IMR-90 (cell line): ENCODE measurements around the gene IGSF8. TPM values are rescaled to one million over a fixed set of nuclear protein-coding genes. Genes with fewer than 3 reads are reported as not detected.
A peak's percentile ranks its signal among the peaks of the same experiment; 100 is the strongest.

Source experiments
- ATAC-seq: fragments of 200-7000 bp; cut with Tn5 transposase; 2 replicates; pipeline ENCODE4 v1.9.1; 2020; ENCODE audit warnings: low read depth, mild to moderate bottlenecking, moderate library complexity
- BruUV-seq: library from RNA; stranded (reverse); fragments of 400-500 nt; replicated peaks from 2 replicates; lab custom pipeline; 2021; lab: Mats Ljungman, UMichigan
- CTCF ChIA-PET: fragments of 300-600 bp; formaldehyde crosslinking; extraction: SDS; loops from one replicate; lab custom pipeline; 2021; ENCODE audit warnings: antibody characterized with exemption; lab: Yijun Ruan, JAX
- POLR2A ChIA-PET: fragments of 300-600 bp; sonication (Branson Sonifier 250); formaldehyde crosslinking; loops from one replicate; lab custom pipeline; 2022; ENCODE audit warnings: antibody characterized with exemption; ENCODE audit not compliant: unreplicated experiment; lab: Charles Lee
- DNase-seq: peaks from one replicate; pipeline ENCODE4 v3.0.0; 2013
- H2AFZ ChIP-seq: replicated peaks from 2 replicates; pipeline ENCODE3; 2013; ENCODE audit warnings: low read length, mild to moderate bottlenecking; ENCODE audit not compliant: poor library complexity
- H2AK5ac ChIP-seq: 2 replicates; pipeline ENCODE4 v1.6.1; 2013; ENCODE audit warnings: low read depth, low read length, inconsistent platforms
- H2AK9ac ChIP-seq: replicated peaks from 2 replicates; pipeline ENCODE3; 2013; ENCODE audit warnings: mild to moderate bottlenecking, low read depth, low read length, moderate library complexity; ENCODE audit not compliant: poor library complexity
- H2BK120ac ChIP-seq: 2 replicates; pipeline ENCODE4 v1.6.1; 2013; ENCODE audit warnings: low read depth, low read length, inconsistent platforms
- H2BK15ac ChIP-seq: 3 replicates; pipeline ENCODE4 v1.6.1; 2013; ENCODE audit warnings: low read depth, low read length, inconsistent platforms
- H2BK20ac ChIP-seq: 2 replicates; pipeline ENCODE4 v1.6.1; 2013; ENCODE audit warnings: low read depth, mild to moderate bottlenecking, inconsistent platforms, low read length, moderate library complexity
- H2BK5ac ChIP-seq: 2 replicates; pipeline ENCODE4 v1.6.1; 2013; ENCODE audit warnings: mild to moderate bottlenecking, low read depth, low read length, inconsistent platforms; ENCODE audit not compliant: poor library complexity, severe bottlenecking
- H3K14ac ChIP-seq: replicated peaks from 2 replicates; pipeline ENCODE4 v1.6.1; 2013; ENCODE audit warnings: low read depth, low read length, inconsistent platforms
- H3K18ac ChIP-seq: 2 replicates; pipeline ENCODE4 v1.6.1; 2013; ENCODE audit warnings: low read depth, low read length, control low read depth
- H3K23ac ChIP-seq: 2 replicates; pipeline ENCODE4 v1.6.1; 2013; ENCODE audit warnings: low read depth, low read length, inconsistent platforms
- H3K27ac ChIP-seq: 2 replicates; pipeline ENCODE4 v1.5.1; 2013; ENCODE audit warnings: mild to moderate bottlenecking, control low read depth, low read length; ENCODE audit not compliant: insufficient read depth
- H3K27me3 ChIP-seq: 2 replicates; pipeline ENCODE4 v1.6.1; 2013; ENCODE audit warnings: low read length; ENCODE audit not compliant: control insufficient read depth, insufficient read depth
- H3K36me3 ChIP-seq: 2 replicates; pipeline ENCODE4 v1.6.1; 2013; ENCODE audit warnings: low read length, mixed read lengths; ENCODE audit not compliant: control insufficient read depth, insufficient read depth
- H3K4ac ChIP-seq: 2 replicates; pipeline ENCODE4 v1.6.1; 2013; ENCODE audit warnings: low read depth, low read length, inconsistent platforms
- H3K4me1 ChIP-seq: 2 replicates; pipeline ENCODE4 v1.6.1; 2013; ENCODE audit warnings: low read length, mixed read lengths; ENCODE audit not compliant: control insufficient read depth, insufficient read depth
- H3K4me2 ChIP-seq: 2 replicates; pipeline ENCODE4 v1.6.1; 2013; ENCODE audit warnings: low read depth, mild to moderate bottlenecking, control low read depth, low read length, moderate library complexity
- H3K4me3 ChIP-seq: 2 replicates; pipeline ENCODE4 v1.5.1; 2013; ENCODE audit warnings: low read depth, mild to moderate bottlenecking, control low read depth, low read length, moderate library complexity; ENCODE audit not compliant: insufficient read depth
- H3K56ac ChIP-seq: 2 replicates; pipeline ENCODE4 v1.6.1; 2013; ENCODE audit warnings: low read length, inconsistent platforms; ENCODE audit not compliant: insufficient read depth; ENCODE audit errors: extremely low read depth
- H3K79me1 ChIP-seq, 2 experiments: 2 replicates each; pipeline ENCODE4 v1.6.1; 2013; ENCODE audit warnings: low read length in 2 of 2, inconsistent platforms in 1 of 2, low read depth in 1 of 2
- H3K9ac ChIP-seq: 2 replicates; pipeline ENCODE4 v1.6.1; 2013; ENCODE audit warnings: low read depth, low read length, control low read depth
- H3K9me1 ChIP-seq: 2 replicates; pipeline ENCODE4 v1.6.1; 2013; ENCODE audit warnings: low read length, inconsistent platforms; ENCODE audit not compliant: insufficient read depth
- H3K9me3 ChIP-seq: 2 replicates; pipeline ENCODE4 v1.6.1; 2013; ENCODE audit warnings: low read length; ENCODE audit not compliant: control insufficient read depth, insufficient read depth
- H4K20me1 ChIP-seq: 2 replicates; pipeline ENCODE4 v1.6.1; 2013; ENCODE audit warnings: low read length, inconsistent platforms; ENCODE audit not compliant: insufficient read depth
- H4K5ac ChIP-seq: 2 replicates; pipeline ENCODE4 v1.6.1; 2013; ENCODE audit warnings: mild to moderate bottlenecking, low read depth, low read length, control low read depth
- H4K8ac ChIP-seq, 2 experiments: 2 replicates each; pipeline ENCODE4 v1.6.1; 2013; ENCODE audit warnings: low read depth in 2 of 2, low read length in 2 of 2, control low read depth in 1 of 2, inconsistent platforms in 1 of 2
- H4K91ac ChIP-seq: 2 replicates; pipeline ENCODE4 v1.6.1; 2013; ENCODE audit warnings: low read depth, low read length, inconsistent platforms; ENCODE audit not compliant: insufficient read depth
- BHLHE40 ChIP-seq: fragments of 150-350 bp; IDR thresholded peaks from 2 replicates; pipeline ENCODE4 v1.6.1; 2016; ENCODE audit warnings: mild to moderate bottlenecking, low read depth, low read length
- CHD1 ChIP-seq: IDR thresholded peaks from 2 replicates; pipeline ENCODE4 v1.6.1; 2012; ENCODE audit warnings: low read depth, low read length, improper control_type of control experiment
- FOS ChIP-seq: fragments of 150-350 bp; IDR thresholded peaks from 2 replicates; pipeline ENCODE4 v1.6.1; 2016; ENCODE audit warnings: low read depth, low read length
- MAZ ChIP-seq: IDR thresholded peaks from 2 replicates; pipeline ENCODE4 v1.6.1; 2012; ENCODE audit warnings: low read depth, mild to moderate bottlenecking, low read length, improper control_type of control experiment, moderate library complexity, borderline replicate concordance
- RFX5 ChIP-seq: IDR thresholded peaks from 2 replicates; pipeline ENCODE4 v1.8.0; 2012; ENCODE audit warnings: low read depth, mild to moderate bottlenecking, low read length, moderate library complexity
- SMC3 ChIP-seq: fragments of 150-350 bp; IDR thresholded peaks from 2 replicates; pipeline ENCODE4 v1.6.1; 2016; ENCODE audit warnings: low read depth, mild to moderate bottlenecking, antibody characterized with exemption, low read length, moderate library complexity
- USF2 ChIP-seq: fragments of 150-350 bp; IDR thresholded peaks from 2 replicates; pipeline ENCODE4 v1.6.1; 2017; ENCODE audit warnings: mild to moderate bottlenecking, antibody characterized with exemption, low read length, low read depth
- WGBS, 2 experiments: methylation state at CpG; one replicate each; pipeline versions ENCODE4 v1.1.5 to v1.1.7; 2013; ENCODE audit warnings: missing lambda C conversion rate in 2 of 2; ENCODE audit not compliant: insufficient read length in 1 of 2; ENCODE audit errors: extremely low coverage in 2 of 2; 5-methylcytosine and 5-hydroxymethylcytosine counted together
- dilution Hi-C: fragments of 300-500 bp; cut with HindIII; formaldehyde crosslinking; loops from one replicate; pipeline ENCODE4 v1.14.3; 2018; ENCODE audit warnings: low sequenced_read_pairs; ENCODE audit not compliant: unreplicated experiment
- in situ Hi-C: fragments of 300-500 bp; cut with MboI; formaldehyde crosslinking; loops from 3 replicates; pipeline ENCODE4 v1.14.3; 2019; ENCODE audit warnings: low sequenced_read_pairs, inconsistent platforms, mixed read lengths
- intact Hi-C: fragments of 100-400 bp; cut with micrococcal nuclease; formaldehyde crosslinking; loops from 2 replicates; pipeline ENCODE4 v1.10.0; 2022
- polyA plus RNA-seq, 3 experiments: library from polyadenylated mRNA; depleted of rRNA; stranded (reverse); fragments of >200 nt; gene quantifications; 2 replicates each; pipeline ENCODE4 v1.2.3, GENCODE V29; 2012; ENCODE audit warnings: low replicate concordance in 1 of 3
- total RNA-seq: library from RNA; depleted of rRNA; stranded (reverse); fragments of >200 nt; gene quantifications from 2 replicates; pipeline ENCODE4 v1.2.3, GENCODE V29; 2012

IGSF8 gene
- total and polyA plus RNA-seq, 2 of the 4 experiments (the other 2 are of a cell fraction): 8.8 to 25.2 TPM

GRCh38 chr1:160104486-160104885, 6.1 kb upstream of the IGSF8 start:
- H4K5ac ChIP-seq: no peak overlapping the region; the same call in 1 of the 2 replicates
- H4K8ac ChIP-seq: 0 out of 4 replicates have a peak overlapping the region, but pooled peaks of 1 of the 2 experiments have one; percentile 11
- H3K14ac ChIP-seq: no peak overlapping the region
- H3K79me1 ChIP-seq: no peaks in the 10 kb centered on the region
- intact Hi-C loops (no loop called here), in situ Hi-C loops (no loop called here), dilution Hi-C loops (loop anchor here (10.0 kb wide), 1 partner anchor 110 kb away; no protein-coding TSS in a partner anchor)
- CTCF ChIA-PET: interaction anchor here (0.6 to 2.4 kb wide), 5 partner anchors 21 to 269 kb away, joined by 3 to 8 read pairs (median 4); no protein-coding TSS in a partner anchor
- no peak overlapping the region; the same call in 1 of the 2 replicates for H3K4ac ChIP-seq
- no peaks in the 10 kb centered on the region for H3K9me3 ChIP-seq
- H3K18ac ChIP-seq: no peak overlapping the region; the same call in 1 of the 2 replicates
- H2BK5ac ChIP-seq: no peak overlapping the region
- TF ChIP-seq USF2 (no peak), CHD1 (no peak), SMC3 (no peak), MAZ (no peak), FOS (no peak), BHLHE40 (no peak), RFX5 (no peak)
- no peak overlapping the region for H2AFZ ChIP-seq
- H3K23ac ChIP-seq: no peak overlapping the region
- DNase-seq (no peak), ATAC-seq (no peak)
- H4K91ac ChIP-seq: no peak overlapping the region
- BruUV-seq: no TSS peak
- peaks cover 24% of the 10 kb centered on the region for H3K27me3 ChIP-seq
- H3K9me1 ChIP-seq: no peaks in the 10 kb centered on the region
- WGBS, 2 experiments: 50% methylated on average over 1 of the region's 3 CpGs; no CpG with 5 or more reads in 1 of the 2 experiments
- H2AK9ac ChIP-seq: no peak overlapping the region
- no peak overlapping the region for H3K4me3 ChIP-seq
- peaks cover 18% of the 10 kb centered on the region for H3K4me1 ChIP-seq
- no peaks in the 10 kb centered on the region for H4K20me1 ChIP-seq
- H3K9ac ChIP-seq: no peak overlapping the region
- no peak overlapping the region; the same call in 1 of the 2 replicates for H2BK20ac ChIP-seq
- no peak overlapping the region for H2AK5ac ChIP-seq
- no peak overlapping the region for H2BK15ac ChIP-seq
- no peak overlapping the region for H3K4me2 ChIP-seq
- H3K36me3 ChIP-seq: no peaks in the 10 kb centered on the region
- no peak overlapping the region for H3K56ac ChIP-seq
- H2BK120ac ChIP-seq: no peak overlapping the region
- POLR2A ChIA-PET: no interaction called here
- no peak overlapping the region for H3K27ac ChIP-seq
